GM21381 (cell line): ENCODE measurements around the gene MSX2.

ENCODE experiments used
- ATAC-seq: cut with Tn5 transposase; IDR thresholded peaks from one replicate; pipeline ENCODE4 v1.9.1; 2021; ENCODE audit warnings: mild to moderate bottlenecking, moderate library complexity; ENCODE audit not compliant: unreplicated experiment

Gene MSX2

DNA sequence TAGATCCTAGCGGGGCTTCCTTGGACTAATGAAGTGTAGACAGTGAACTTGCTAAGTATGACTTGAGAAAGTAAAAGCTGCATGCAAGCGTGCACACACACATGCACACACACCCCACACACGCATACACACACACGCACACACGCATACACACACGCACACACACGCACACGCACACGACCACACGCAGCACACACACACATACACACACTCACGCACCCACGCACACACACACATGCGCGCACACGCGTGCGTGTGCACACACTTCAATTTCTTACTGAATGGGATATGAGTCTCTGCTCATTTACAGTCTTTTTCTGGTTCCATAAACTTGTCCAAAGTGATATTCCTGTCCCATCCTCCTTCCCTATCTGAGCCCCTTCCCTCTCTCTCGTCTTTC is 41.2 kb downstream of the MSX2 start:
- no peak for ATAC-seq

DNA sequence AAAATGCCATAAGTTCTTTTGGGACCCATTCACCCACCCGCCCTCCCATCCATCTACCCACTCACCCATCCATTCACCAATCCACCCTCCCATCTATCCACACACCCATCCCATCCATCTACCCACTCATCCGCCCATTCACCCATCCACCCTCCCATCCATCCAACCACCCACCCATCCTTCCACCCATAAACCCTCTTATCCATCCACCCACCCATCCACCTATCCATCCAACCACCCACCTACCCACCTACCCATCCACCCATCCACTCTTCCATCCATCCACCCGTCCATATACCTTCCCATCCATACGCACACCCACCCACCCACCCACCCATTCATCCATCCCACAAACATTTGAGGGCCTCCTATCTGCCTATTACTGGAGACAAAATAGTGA is 43.3 kb downstream of the MSX2 start:
- ATAC-seq: no peak

DNA sequence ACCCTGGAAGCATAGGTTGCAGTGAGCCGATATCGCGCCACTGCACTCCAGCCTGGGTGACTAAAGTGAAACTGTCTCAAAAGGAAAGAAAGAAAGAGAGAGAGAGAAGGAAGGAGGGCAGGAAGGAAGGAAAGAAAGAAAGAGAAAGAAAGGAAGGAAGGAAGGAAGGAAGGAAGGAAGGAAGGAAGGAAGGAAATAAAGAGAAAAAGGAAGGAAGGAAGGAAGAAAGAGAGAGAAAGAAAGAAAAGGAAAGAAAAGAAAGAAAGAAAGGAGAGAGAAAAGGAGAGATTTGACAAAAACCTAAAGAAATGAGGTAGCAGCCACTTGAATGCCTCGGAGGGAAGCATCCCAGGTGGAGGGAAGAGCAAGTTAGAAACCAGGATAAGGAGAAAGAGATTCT is 44.6 kb downstream of the MSX2 start:
- no peak for ATAC-seq

DNA sequence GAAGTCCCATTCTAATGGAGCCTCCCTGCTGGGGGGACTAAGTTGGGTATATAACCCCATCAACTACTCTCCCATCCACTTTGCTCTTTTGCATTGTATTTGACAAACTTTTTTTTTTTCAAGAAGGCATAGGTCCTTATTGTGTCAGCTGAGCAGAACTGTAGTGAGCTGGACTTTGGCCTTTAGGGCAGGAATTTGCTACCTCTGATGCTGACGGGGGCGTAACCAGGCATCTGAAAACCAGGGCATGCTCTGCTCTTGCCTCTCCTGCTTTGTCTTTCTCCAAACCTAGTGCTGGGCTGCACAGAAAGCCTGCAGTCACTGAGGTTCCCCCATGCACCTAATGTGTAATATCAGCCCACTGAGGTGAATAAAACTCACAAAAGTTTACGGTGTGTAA is 49.0 kb downstream of the MSX2 start:
- no peak for ATAC-seq

DNA sequence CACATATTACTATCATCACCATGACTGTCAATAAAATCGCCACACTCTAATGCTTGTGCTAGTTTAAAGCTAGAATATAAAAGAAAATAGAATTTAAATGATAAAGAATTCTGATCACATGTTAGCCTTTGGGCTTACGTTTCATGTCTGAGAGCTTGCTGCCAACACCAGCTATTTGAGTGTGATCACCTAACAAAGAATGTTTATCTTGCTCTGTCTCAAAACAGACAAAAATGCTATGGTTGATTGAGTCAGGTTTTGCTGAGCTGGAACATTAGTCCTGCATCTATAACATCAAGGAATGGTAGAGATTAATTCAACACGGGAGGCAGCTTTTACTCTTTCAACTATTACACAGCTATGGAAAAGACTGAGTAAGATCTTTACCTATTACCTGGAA is 50.7 kb downstream of the MSX2 start:
- ATAC-seq: no peak

DNA sequence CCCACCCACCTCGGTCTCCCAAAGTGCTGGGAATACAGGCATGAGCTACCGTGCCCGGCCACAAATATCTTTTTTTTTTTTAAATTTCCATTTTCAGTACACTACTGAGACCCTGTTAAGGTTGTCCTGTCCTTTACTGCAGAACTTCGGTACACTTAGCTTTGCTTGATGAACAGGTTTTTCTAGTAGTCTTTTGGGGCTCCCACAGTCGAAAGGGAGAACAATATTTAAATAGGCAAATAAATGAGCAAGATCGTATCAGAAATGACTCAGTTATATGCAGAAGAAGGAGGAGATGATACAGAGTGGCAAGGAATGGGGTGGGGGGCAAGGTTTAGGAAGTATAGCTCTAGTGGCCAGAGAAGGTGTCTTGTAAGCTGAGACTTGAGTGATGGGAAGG is 52.7 kb downstream of the MSX2 start:
- no peak for ATAC-seq

DNA sequence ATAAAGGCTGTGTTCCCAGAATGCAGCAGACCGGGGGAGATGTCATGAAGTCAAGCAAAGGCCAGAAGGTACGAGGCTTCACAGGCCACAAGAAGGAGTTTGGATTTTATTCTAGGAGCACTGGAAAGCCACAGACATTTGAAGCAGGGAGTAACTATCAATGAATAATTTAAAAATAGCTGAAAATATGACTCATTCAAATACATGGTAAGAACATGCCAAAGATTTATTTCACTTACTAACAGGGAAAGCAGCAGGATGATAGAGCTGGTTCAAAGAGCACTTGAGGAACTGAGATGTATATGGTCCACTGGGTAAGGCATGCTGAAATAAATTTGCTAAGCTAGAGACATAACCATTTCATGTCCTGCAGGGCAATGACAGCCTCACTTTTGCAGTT is 53.2 kb downstream of the MSX2 start:
- ATAC-seq: no peak
